PC-3 (cell line): ENCODE data around the gene A3GALT2.

ENCODE experiments used
- EZH2 ChIP-seq: fragments of 300-600 bp; sonication (generic); IDR thresholded peaks from one replicate; pipeline ENCODE4 v1.6.1; 2017; ENCODE audit warnings: antibody characterized with exemption, mild to moderate bottlenecking, low read length; ENCODE audit not compliant: unreplicated experiment
- EZH2phosphoT487 ChIP-seq: fragments of 300-600 bp; sonication (generic); IDR thresholded peaks from 2 replicates; pipeline ENCODE4 v1.6.1; 2018; ENCODE audit warnings: mild to moderate bottlenecking, antibody characterized with exemption, low read length, borderline replicate concordance

- no peak for TF ChIP-seq EZH2phosphoT487
- TF ChIP-seq EZH2: no peak
Observed at GRCh38 chr1:33365560-33365997, 44.7 kb upstream of the A3GALT2 start.
